Spleen (tissue), 7 donors: ENCODE results near the gene GALNTL6.

Experiments
- CTCF ChIP-seq, 11 experiments: fragments of 200-600 bp in 7 of 11; fragments of 450-650 bp in 4 of 11; sonication (generic) in 4 of 11; IDR thresholded peaks in 8 of 11; conservative IDR thresholded peaks in 3 of 11; 1 replicate in 7 of 11; 2 replicates in 4 of 11; pipeline versions ENCODE4 v1.4.0 to v1.8.0; 2016 to 2021; ENCODE audit warnings: antibody characterized with exemption in 11 of 11, inconsistent platforms in 4 of 11, mild to moderate bottlenecking in 1 of 11
- POLR2A ChIP-seq, 3 donors: fragments of 450-650 bp; IDR thresholded peaks; one replicate each; pipeline ENCODE4 v1.5.1; 2017; ENCODE audit warnings: antibody characterized with exemption in 3 of 3, mild to moderate bottlenecking in 1 of 3
- POLR2AphosphoS5 ChIP-seq, 3 donors: sonication (generic); formaldehyde crosslinking; IDR thresholded peaks; one replicate each; pipeline ENCODE4 v1.5.1; 2017; ENCODE audit warnings: antibody characterized with exemption in 3 of 3
- donor health status: DM: no; HTN: no; CAD: no; lungs with moderate emphysema.
- donor health status: DM: no; HTN: no; CAD: no.
- donor health status: DM: no; HTN: no; CAD: no.

GRCh38 chr4:173051716-173052115 is 1238.5 kb downstream of the GALNTL6 start:
- TF ChIP-seq CTCF (IDR thresholded peaks at IDR 0.05 in 8 of 11, conservative IDR thresholded peaks at IDR 0.05 in 3 of 11) (no peak), POLR2A (IDR thresholded peaks at IDR 0.05) (no peak), POLR2AphosphoS5 (IDR thresholded peaks at IDR 0.05) (no peak)
